Peyer's patch (tissue), 4 donors: ENCODE results near the gene TAS1R3.

ENCODE experiments used
- CTCF ChIP-seq, 6 experiments: fragments of 450-650 bp in 4 of 6; fragments of 200-600 bp in 2 of 6; sonication (generic) in 1 of 6; IDR thresholded peaks; one replicate each; pipeline ENCODE4 v1.5.1; 2017 to 2019; ENCODE audit warnings: antibody characterized with exemption in 6 of 6, mild to moderate bottlenecking in 3 of 6, moderate library complexity in 1 of 6
- POLR2A ChIP-seq, 2 donors: fragments of 450-650 bp; IDR thresholded peaks; one replicate each; pipeline ENCODE4 v1.5.1; 2017; ENCODE audit warnings: antibody characterized with exemption in 2 of 2, mild to moderate bottlenecking in 2 of 2, moderate library complexity in 2 of 2

DNA sequence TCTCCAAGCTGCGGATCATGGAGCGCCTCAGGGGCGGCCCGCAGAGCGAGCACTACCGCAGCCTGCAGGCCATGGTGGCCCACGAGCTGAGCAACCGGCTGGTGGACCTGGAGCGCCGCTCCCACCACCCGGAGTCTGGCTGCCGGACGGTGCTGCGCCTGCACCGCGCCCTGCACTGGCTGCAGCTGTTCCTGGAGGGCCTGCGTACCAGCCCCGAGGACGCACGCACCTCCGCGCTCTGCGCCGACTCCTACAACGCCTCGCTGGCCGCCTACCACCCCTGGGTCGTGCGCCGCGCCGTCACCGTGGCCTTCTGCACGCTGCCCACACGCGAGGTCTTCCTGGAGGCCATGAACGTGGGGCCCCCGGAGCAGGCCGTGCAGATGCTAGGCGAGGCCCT lies 3.8 kb upstream of the TAS1R3 start:
- TF ChIP-seq CTCF (IDR thresholded peaks at IDR 0.05) (no peak), POLR2A (IDR thresholded peaks at IDR 0.05) (no peak)
